B cell (primary cell): ENCODE data around the gene HLCS.

Experiments
- CTCF ChIP-seq: fragments of 200-600 bp; IDR thresholded peaks from one replicate; pipeline ENCODE4 v1.8.0; 2022; ENCODE audit warnings: antibody characterized with exemption, mild to moderate bottlenecking
- EZH2 ChIP-seq: IDR thresholded peaks from 2 replicates; pipeline ENCODE4 v1.6.1; 2012; ENCODE audit warnings: borderline replicate concordance, low read depth, mild to moderate bottlenecking, moderate library complexity, low read length; ENCODE audit not compliant: insufficient read depth, poor library complexity, severe bottlenecking

GRCh38 chr21:36910581-36911307, 55.7 kb downstream of the HLCS start:
- no peak for TF ChIP-seq CTCF
- TF ChIP-seq EZH2: no peak
